Measurements from ENCODE around the gene OSBP2. TPM values are rescaled to one million over a fixed set of nuclear protein-coding genes. Genes with fewer than 3 reads are reported as not detected.

Gene OSBP2
- total and polyA plus RNA-seq, 2 of the 13 experiments (the other 11 are each of a cell fraction or from before 2014, with no cell fraction given): 5.0 to 7.7 TPM

DNA sequence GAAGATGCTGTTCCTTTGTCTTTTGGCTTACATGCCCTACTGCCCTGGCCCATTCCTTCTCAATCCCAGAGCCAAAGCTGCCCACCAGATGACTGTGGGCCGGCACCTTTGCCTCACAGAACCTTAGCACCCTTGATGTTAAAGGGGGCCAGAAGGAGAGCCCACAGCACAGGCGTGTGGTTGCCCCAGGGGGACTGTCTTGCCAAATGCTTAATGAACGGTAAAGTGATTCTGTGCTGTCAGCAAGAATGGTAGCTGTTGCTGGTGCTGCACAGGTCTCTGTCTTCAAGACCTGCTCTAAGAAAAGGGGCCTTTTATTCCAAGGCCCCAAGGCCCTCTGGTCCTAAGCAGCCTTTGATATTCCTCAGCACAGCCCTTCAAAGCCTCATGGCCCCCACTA lies 160.6 kb downstream of the OSBP2 start (continued):
- no peak for TF ChIP-seq KDM5B (CRISPR knock-in tag; IDR thresholded peaks at IDR 0.05; ENCODE audit: borderline replicate concordance)
- no peak for TF ChIP-seq RARA (CRISPR knock-in tag; IDR thresholded peaks at IDR 0.05)

- H3K36me3 ChIP-seq (replicated peaks in 1 of 2; ENCODE audit: control insufficient read depth in 1 of 2, insufficient read depth in 2 of 2, low read length in 2 of 2): no peaks in the 10 kb centered on the region
- TF ChIP-seq ZNF205 (CRISPR knock-in tag; IDR thresholded peaks at IDR 0.05): no peak
- no peak for TF ChIP-seq SRSF4 (IDR thresholded peaks at IDR 0.05; ENCODE audit: low read depth, low read length, poor library complexity, severe bottlenecking)
- TF ChIP-seq PRDM15 (CRISPR knock-in tag; IDR thresholded peaks at IDR 0.05): no peak
- TF ChIP-seq SP140L (CRISPR knock-in tag; IDR thresholded peaks at IDR 0.05; ENCODE audit: borderline replicate concordance): no peak
- no peak for TF ChIP-seq RFXAP (CRISPR knock-in tag; IDR thresholded peaks at IDR 0.05; ENCODE audit: borderline replicate concordance)
- no peak for TF ChIP-seq ZNF256 (CRISPR knock-in tag; conservative IDR thresholded peaks at IDR 0.05)
- TF ChIP-seq, protein P1, sequence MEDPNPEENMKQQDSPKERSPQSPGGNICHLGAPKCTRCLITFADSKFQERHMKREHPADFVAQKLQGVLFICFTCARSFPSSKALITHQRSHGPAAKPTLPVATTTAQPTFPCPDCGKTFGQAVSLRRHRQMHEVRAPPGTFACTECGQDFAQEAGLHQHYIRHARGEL (CRISPR knock-in tag; IDR thresholded peaks at IDR 0.05): no peak
- TF ChIP-seq FOXK2 (IDR thresholded peaks at IDR 0.05): no peak
- intact Hi-C loops (cut with micrococcal nuclease; ENCODE audit: unreplicated experiment) (no loop called here), in situ Hi-C loops (cut with HindIII; ENCODE audit: extremely low pct_ligation_motif_present, low pct_unique_long_range_greater_than_20kb) (no loop called here)
- no peaks in the 10 kb centered on the region for H3K79me2 ChIP-seq (ENCODE audit: insufficient read depth, low read length)
- H3K9ac ChIP-seq (ENCODE audit: insufficient read depth, low read depth, low read length): no peak overlapping the region
- H2AFZ ChIP-seq (ENCODE audit: low read length): no peak overlapping the region
- no TSS peak for BruUV-seq (replicated peaks)
- no peak overlapping the region for H3K4me2 ChIP-seq (ENCODE audit: low read depth, low read length)
- no peaks in the 10 kb centered on the region for H3K4me1 ChIP-seq (ENCODE audit: insufficient read depth, low read length)
- no peak for FAIRE-seq
- ChIA-PET POLR2A (no interaction called here), CTCF (ENCODE audit: low intra/inter-chr PET ratio, low total read pairs) (no interaction called here)
- no peak for DNase-seq (ENCODE audit: low spot score)
- 40% methylated on average over 2 of the region's 4 CpGs for WGBS (ENCODE audit: low lambda C conversion rate)
- no peak overlapping the region for H3K27ac ChIP-seq (ENCODE audit: extremely low read length, insufficient read depth, low read length)
- H4K20me1 ChIP-seq (ENCODE audit: insufficient read depth, low read length): no peaks in the 10 kb centered on the region
- no peak for ATAC-seq
- H3K4me3 ChIP-seq (replicated peaks in 1 of 3; ENCODE audit: insufficient read depth in 1 of 3, low read depth in 2 of 3, low read length in 3 of 3): no peak overlapping the region
- H3K9me3 ChIP-seq (ENCODE audit: low read length): no peaks in the 10 kb centered on the region
- H3K27me3 ChIP-seq (ENCODE audit: control insufficient read depth in 1 of 2, insufficient read depth in 2 of 2, low read length in 2 of 2): peaks cover 0 to 3% of the 10 kb centered on the region in 2 experiments; a peak in 1 of 5 replicates
Measured at GRCh38 chr22:30855677-30856518, 161.2 kb downstream of the OSBP2 start.
